ENCODE data around the gene PCDHA1. TPM values are rescaled to one million over a fixed set of nuclear protein-coding genes. Genes with fewer than 3 reads are reported as not detected.

Gene PCDHA1
- total RNA-seq, 3 donors from 2014 or later (not counting 1 experiment from before 2014, with no cell fraction given), result not detected

DNA sequence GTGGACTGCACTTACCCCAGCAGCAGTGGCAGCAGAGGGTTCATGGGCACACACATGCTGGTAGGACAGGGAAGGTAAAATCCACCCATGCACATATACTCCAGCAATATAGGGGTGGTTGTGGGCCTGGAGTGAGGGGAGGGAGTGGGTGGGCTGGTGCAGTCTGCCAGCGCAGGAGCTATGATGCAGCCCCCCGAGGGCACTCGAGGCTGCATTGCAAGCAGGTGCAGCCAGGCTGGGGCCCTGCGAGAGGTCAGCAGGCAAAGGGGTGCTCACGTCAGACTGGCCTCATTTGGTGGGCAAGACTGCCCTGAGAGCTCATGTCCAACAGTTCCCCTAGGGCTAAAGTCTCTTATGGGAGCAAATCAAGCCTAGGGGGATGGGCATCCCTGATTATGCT is 32.4 kb upstream of the PCDHA1 start:
- intact Hi-C loops (cut with micrococcal nuclease), result no loop called here
- Mint-ChIP-seq H3K27ac (no peak overlapping the region), H3K27me3 (ENCODE audit: low read depth in 2 of 2) (peaks cover 0 to 11% of the 10 kb centered on the region in 2 donors), H3K36me3 (peaks cover 35% of the 10 kb centered on the region), H3K4me1 (no peaks in the 10 kb centered on the region), H3K4me3 (no peak overlapping the region), H3K9me3 (peaks cover 25 to 34% of the 10 kb centered on the region in 2 donors)
- Histone ChIP-seq H3K4me3 (ENCODE audit: low read length) (no peak overlapping the region), H3K4me1 (ENCODE audit: control insufficient read depth, insufficient read depth, low read length) (no peaks in the 10 kb centered on the region), H3K27ac (ENCODE audit: low read length) (no peak overlapping the region), H3K36me3 (ENCODE audit: control insufficient read depth, insufficient read depth, low read length) (no peaks in the 10 kb centered on the region), H3K27me3 (ENCODE audit: control insufficient read depth, insufficient read depth, low read length) (no peaks in the 10 kb centered on the region), H3K9me3 (ENCODE audit: control insufficient read depth, insufficient read depth, low read length) (peaks cover 11% of the 10 kb centered on the region)
- DNase-seq (no peak), ATAC-seq (no peak)
- 75% methylated on average over 5 of the region's 5 CpGs for WGBS (ENCODE audit: insufficient coverage)
- TF ChIP-seq, protein P1, sequence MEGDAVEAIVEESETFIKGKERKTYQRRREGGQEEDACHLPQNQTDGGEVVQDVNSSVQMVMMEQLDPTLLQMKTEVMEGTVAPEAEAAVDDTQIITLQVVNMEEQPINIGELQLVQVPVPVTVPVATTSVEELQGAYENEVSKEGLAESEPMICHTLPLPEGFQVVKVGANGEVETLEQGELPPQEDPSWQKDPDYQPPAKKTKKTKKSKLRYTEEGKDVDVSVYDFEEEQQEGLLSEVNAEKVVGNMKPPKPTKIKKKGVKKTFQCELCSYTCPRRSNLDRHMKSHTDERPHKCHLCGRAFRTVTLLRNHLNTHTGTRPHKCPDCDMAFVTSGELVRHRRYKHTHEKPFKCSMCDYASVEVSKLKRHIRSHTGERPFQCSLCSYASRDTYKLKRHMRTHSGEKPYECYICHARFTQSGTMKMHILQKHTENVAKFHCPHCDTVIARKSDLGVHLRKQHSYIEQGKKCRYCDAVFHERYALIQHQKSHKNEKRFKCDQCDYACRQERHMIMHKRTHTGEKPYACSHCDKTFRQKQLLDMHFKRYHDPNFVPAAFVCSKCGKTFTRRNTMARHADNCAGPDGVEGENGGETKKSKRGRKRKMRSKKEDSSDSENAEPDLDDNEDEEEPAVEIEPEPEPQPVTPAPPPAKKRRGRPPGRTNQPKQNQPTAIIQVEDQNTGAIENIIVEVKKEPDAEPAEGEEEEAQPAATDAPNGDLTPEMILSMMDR (IDR thresholded peaks at IDR 0.05), result no peak

DNA sequence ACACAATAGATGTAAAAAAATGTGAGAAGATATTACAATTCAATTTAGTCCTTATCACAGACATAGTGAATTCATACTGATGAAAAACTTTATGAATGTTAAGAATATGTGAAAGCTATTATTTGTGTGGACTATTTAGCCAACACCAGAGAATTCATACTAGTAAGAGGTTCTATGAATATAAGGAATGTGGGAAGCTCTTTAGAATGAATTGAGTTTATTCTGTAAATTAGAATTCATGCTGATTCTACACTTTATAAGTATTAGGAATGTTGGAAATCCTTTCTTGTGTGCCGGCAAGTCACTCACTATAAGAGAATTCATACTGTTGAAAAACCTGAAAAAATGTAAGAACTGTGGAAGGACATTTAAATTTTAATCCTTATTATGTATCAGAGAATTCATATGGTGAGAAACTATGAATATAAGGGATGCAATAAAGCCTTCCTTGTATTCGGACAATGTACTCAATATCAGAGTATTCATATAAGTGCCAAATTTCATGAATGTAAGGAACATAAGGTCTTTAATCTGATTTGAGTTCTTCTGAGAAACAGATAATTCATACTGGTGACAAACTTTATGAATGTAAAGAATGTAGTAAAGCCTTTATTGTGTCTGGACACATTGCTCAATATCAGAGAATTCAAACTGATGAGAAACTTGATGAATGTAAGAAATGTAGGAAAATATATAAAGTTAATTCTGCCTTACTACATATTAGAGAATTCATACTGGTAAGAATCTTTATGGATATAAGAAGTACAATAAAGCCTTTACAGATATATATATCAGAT is 21.6 kb upstream of the PCDHA1 start:
- peaks cover 12 to 30% of the 10 kb centered on the region in 2 donors for H3K9me3 Mint-ChIP-seq
- Histone ChIP-seq H3K4me3 (ENCODE audit: low read length) (no peak overlapping the region), H3K27me3 (ENCODE audit: control insufficient read depth, insufficient read depth, low read length) (no peaks in the 10 kb centered on the region), H3K9me3 (ENCODE audit: control insufficient read depth, insufficient read depth, low read length) (peaks cover 36% of the 10 kb centered on the region), H3K36me3 (ENCODE audit: control insufficient read depth, insufficient read depth, low read length) (no peaks in the 10 kb centered on the region), H3K4me1 (ENCODE audit: control insufficient read depth, insufficient read depth, low read length) (no peaks in the 10 kb centered on the region), H3K27ac (ENCODE audit: low read length) (no peak overlapping the region)
- DNase-seq (no peak), ATAC-seq (no peak)
- H3K27ac Mint-ChIP-seq, result no peak overlapping the region
- no peak overlapping the region for H3K4me3 Mint-ChIP-seq
- WGBS (ENCODE audit: insufficient coverage), result no CpG with 5 or more reads among the region's 2 CpGs
- H3K4me1 Mint-ChIP-seq, result no peaks in the 10 kb centered on the region
- H3K36me3 Mint-ChIP-seq, result peaks cover 42% of the 10 kb centered on the region
- no peaks in the 10 kb centered on the region for H3K27me3 Mint-ChIP-seq (ENCODE audit: low read depth in 2 of 2)
- TF ChIP-seq, protein P1 (IDR thresholded peaks at IDR 0.05), result no peak
- intact Hi-C loops (cut with micrococcal nuclease), result no loop called here

DNA sequence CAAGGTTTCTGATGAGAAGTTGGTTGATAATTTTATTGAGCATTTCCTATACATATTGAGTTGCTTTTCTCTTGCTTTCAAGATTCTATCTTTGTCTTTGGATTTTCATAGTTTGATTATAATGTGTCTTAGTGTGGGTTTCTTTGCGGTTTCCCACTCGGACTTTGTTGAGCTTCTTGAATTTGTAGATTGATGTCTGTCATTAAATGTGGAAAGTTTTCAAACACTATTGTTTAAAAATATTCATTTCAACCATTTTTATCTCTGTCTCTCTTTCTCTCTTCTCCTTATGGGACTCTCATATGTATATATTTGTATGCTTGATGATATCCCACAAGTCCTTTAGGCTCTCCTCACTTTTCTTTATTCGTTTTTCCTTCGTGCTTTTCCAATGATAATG is 18.5 kb upstream of the PCDHA1 start:
- H3K27ac Mint-ChIP-seq, result no peak overlapping the region
- no peak overlapping the region for H3K4me3 Mint-ChIP-seq
- no CpG with 5 or more reads among the region's 4 CpGs for WGBS (ENCODE audit: insufficient coverage)
- no peak for DNase-seq
- no peaks in the 10 kb centered on the region for H3K4me1 Mint-ChIP-seq
- no peaks in the 10 kb centered on the region for H3K36me3 ChIP-seq (ENCODE audit: control insufficient read depth, insufficient read depth, low read length)
- no peaks in the 10 kb centered on the region for H3K27me3 ChIP-seq (ENCODE audit: control insufficient read depth, insufficient read depth, low read length)
- intact Hi-C loops (cut with micrococcal nuclease), result no loop called here
- no peak overlapping the region for H3K27ac ChIP-seq (ENCODE audit: low read length)
- H3K4me1 ChIP-seq (ENCODE audit: control insufficient read depth, insufficient read depth, low read length), result no peaks in the 10 kb centered on the region
- TF ChIP-seq, protein P1 (IDR thresholded peaks at IDR 0.05), result no peak
- peaks cover 11 to 29% of the 10 kb centered on the region in 2 donors for H3K9me3 Mint-ChIP-seq
- peaks cover 33% of the 10 kb centered on the region for H3K9me3 ChIP-seq (ENCODE audit: control insufficient read depth, insufficient read depth, low read length)
- no peak overlapping the region for H3K4me3 ChIP-seq (ENCODE audit: low read length)
- peaks cover 44% of the 10 kb centered on the region for H3K36me3 Mint-ChIP-seq
- no peak for ATAC-seq
- no peaks in the 10 kb centered on the region for H3K27me3 Mint-ChIP-seq (ENCODE audit: low read depth in 2 of 2)
